ENCODE results near the gene METTL25B. TPM values are rescaled to one million over a fixed set of nuclear protein-coding genes. Genes with fewer than 3 reads are reported as not detected.

The METTL25B gene
- polyA plus RNA-seq, 1 donor from 2014 or later: 13.1 TPM

GRCh38 chr1:156775799-156776198, 47.5 kb downstream of the METTL25B start:
- Histone ChIP-seq H3K9me3 (ENCODE audit: low read length) (no peaks in the 10 kb centered on the region), H3K79me2 (replicated peaks; ENCODE audit: insufficient read depth, low read length) (peaks cover 45% of the 10 kb centered on the region), H3K9ac (ENCODE audit: low read length) (no peak overlapping the region), H3F3A (ENCODE audit: insufficient read depth, low read length, poor library complexity, severe bottlenecking) (no peaks in the 10 kb centered on the region), H3K27ac (ENCODE audit: low read length) (no peak overlapping the region), H4K20me1 (ENCODE audit: insufficient read depth) (no peaks in the 10 kb centered on the region), H3K4me3 (ENCODE audit: low read length) (no peak overlapping the region), H3K27me3 (ENCODE audit: insufficient read depth, low read depth, low read length) (no peaks in the 10 kb centered on the region), H3K36me3 (ENCODE audit: insufficient read depth, low read length) (no peaks in the 10 kb centered on the region), H3K9me2 (ENCODE audit: insufficient read depth, low read length) (no peaks in the 10 kb centered on the region), H2AFZ (ENCODE audit: low read depth, low read length) (no peak overlapping the region), H3K4me2 (ENCODE audit: low read length) (no peak overlapping the region)
- no peak for TF ChIP-seq TAF1 (IDR thresholded peaks at IDR 0.05; ENCODE audit: low read depth)
- TF ChIP-seq, protein P1, sequence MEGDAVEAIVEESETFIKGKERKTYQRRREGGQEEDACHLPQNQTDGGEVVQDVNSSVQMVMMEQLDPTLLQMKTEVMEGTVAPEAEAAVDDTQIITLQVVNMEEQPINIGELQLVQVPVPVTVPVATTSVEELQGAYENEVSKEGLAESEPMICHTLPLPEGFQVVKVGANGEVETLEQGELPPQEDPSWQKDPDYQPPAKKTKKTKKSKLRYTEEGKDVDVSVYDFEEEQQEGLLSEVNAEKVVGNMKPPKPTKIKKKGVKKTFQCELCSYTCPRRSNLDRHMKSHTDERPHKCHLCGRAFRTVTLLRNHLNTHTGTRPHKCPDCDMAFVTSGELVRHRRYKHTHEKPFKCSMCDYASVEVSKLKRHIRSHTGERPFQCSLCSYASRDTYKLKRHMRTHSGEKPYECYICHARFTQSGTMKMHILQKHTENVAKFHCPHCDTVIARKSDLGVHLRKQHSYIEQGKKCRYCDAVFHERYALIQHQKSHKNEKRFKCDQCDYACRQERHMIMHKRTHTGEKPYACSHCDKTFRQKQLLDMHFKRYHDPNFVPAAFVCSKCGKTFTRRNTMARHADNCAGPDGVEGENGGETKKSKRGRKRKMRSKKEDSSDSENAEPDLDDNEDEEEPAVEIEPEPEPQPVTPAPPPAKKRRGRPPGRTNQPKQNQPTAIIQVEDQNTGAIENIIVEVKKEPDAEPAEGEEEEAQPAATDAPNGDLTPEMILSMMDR (IDR thresholded peaks at IDR 0.05; ENCODE audit: poor library complexity, severe bottlenecking): no peak
- TF ChIP-seq, protein P2, sequence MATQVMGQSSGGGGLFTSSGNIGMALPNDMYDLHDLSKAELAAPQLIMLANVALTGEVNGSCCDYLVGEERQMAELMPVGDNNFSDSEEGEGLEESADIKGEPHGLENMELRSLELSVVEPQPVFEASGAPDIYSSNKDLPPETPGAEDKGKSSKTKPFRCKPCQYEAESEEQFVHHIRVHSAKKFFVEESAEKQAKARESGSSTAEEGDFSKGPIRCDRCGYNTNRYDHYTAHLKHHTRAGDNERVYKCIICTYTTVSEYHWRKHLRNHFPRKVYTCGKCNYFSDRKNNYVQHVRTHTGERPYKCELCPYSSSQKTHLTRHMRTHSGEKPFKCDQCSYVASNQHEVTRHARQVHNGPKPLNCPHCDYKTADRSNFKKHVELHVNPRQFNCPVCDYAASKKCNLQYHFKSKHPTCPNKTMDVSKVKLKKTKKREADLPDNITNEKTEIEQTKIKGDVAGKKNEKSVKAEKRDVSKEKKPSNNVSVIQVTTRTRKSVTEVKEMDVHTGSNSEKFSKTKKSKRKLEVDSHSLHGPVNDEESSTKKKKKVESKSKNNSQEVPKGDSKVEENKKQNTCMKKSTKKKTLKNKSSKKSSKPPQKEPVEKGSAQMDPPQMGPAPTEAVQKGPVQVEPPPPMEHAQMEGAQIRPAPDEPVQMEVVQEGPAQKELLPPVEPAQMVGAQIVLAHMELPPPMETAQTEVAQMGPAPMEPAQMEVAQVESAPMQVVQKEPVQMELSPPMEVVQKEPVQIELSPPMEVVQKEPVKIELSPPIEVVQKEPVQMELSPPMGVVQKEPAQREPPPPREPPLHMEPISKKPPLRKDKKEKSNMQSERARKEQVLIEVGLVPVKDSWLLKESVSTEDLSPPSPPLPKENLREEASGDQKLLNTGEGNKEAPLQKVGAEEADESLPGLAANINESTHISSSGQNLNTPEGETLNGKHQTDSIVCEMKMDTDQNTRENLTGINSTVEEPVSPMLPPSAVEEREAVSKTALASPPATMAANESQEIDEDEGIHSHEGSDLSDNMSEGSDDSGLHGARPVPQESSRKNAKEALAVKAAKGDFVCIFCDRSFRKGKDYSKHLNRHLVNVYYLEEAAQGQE (IDR thresholded peaks at IDR 0.05; ENCODE audit: borderline replicate concordance): no peak
- TF ChIP-seq POLR2AphosphoS5 (IDR thresholded peaks at IDR 0.05): no peak
- no peak for TF ChIP-seq RAD21 (conservative IDR thresholded peaks at IDR 0.05)
- TF ChIP-seq SMC3 (conservative IDR thresholded peaks at IDR 0.05; ENCODE audit: poor library complexity): no peak
- no peak for TF ChIP-seq MXI1 (conservative IDR thresholded peaks at IDR 0.05; ENCODE audit: poor library complexity, severe bottlenecking)
- TF ChIP-seq EZH2 (IDR thresholded peaks at IDR 0.05; ENCODE audit: borderline replicate concordance, insufficient read depth, low read length, poor library complexity, severe bottlenecking): no peak
- TF ChIP-seq EP300 (conservative IDR thresholded peaks at IDR 0.05; ENCODE audit: poor library complexity, severe bottlenecking): no peak

DNA sequence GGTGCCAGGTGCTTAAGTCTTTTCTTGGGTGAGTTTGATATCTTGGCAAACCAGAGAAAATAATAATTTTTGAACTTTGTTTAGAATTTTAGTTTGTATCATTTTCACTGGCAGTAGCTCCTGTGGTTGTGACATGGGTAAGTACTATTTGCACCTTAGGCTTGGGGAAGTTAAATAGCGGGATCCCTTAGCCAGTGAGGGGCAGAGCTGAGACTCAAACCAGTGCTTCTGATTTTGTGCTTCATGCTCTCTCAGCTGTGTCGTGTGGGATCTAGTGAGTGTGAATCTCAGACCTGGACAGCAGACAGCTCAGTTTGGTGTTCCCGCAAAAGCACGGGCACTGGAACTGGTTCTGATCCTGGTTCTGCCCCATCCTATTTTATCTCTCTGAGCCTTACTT, 48.7 kb downstream of the METTL25B start:
- H3K27me3 ChIP-seq (ENCODE audit: insufficient read depth, low read depth, low read length): no peaks in the 10 kb centered on the region
- no peaks in the 10 kb centered on the region for H3K9me3 ChIP-seq (ENCODE audit: low read length)
- H3K79me2 ChIP-seq (replicated peaks; ENCODE audit: insufficient read depth, low read length): peaks cover 40% of the 10 kb centered on the region
- H4K20me1 ChIP-seq (ENCODE audit: insufficient read depth): no peaks in the 10 kb centered on the region
- H3K4me3 ChIP-seq (ENCODE audit: low read length): no peak overlapping the region
- H2AFZ ChIP-seq (ENCODE audit: low read depth, low read length): no peak overlapping the region
- no peak for TF ChIP-seq SMC3 (conservative IDR thresholded peaks at IDR 0.05; ENCODE audit: poor library complexity)
- TF ChIP-seq, protein P2 (IDR thresholded peaks at IDR 0.05; ENCODE audit: borderline replicate concordance): no peak
- TF ChIP-seq EP300 (conservative IDR thresholded peaks at IDR 0.05; ENCODE audit: poor library complexity, severe bottlenecking): no peak
- no peaks in the 10 kb centered on the region for H3K36me3 ChIP-seq (ENCODE audit: insufficient read depth, low read length)
- H3F3A ChIP-seq (ENCODE audit: insufficient read depth, low read length, poor library complexity, severe bottlenecking): no peaks in the 10 kb centered on the region
- no peak overlapping the region for H3K4me2 ChIP-seq (ENCODE audit: low read length)
- no peak overlapping the region for H3K9ac ChIP-seq (ENCODE audit: low read length)
- H3K27ac ChIP-seq (ENCODE audit: low read length): no peak overlapping the region
- H3K9me2 ChIP-seq (ENCODE audit: insufficient read depth, low read length): no peaks in the 10 kb centered on the region
